Natural killer cell (primary cell): ENCODE measurements around the gene VEGFB. TPM values are rescaled to one million over a fixed set of nuclear protein-coding genes. Genes with fewer than 3 reads are reported as not detected.

ENCODE experiments used
- ATAC-seq, 3 donors: fragments of 150-1000 bp in 2 of 3; fragments of 200-7000 bp in 1 of 3; cut with Tn5 transposase; 1 replicate in 1 of 3; 2 replicates in 2 of 3; pipeline ENCODE4 v1.10.0; 2021; ENCODE audit warnings: mild to moderate bottlenecking in 2 of 3, moderate library complexity in 2 of 3
- DNase-seq, 2 donors: peaks; one replicate each; pipeline versions ENCODE4 v3.0.0 to v3.0.0-alpha.2; 2013 to 2021; ENCODE audit warnings: mixed read lengths in 1 of 2
- H3K27ac ChIP-seq: one replicate; pipeline ENCODE4 v1.5.1; 2013; ENCODE audit warnings: mild to moderate bottlenecking, low read length
- H3K27me3 ChIP-seq: one replicate; pipeline ENCODE4 v1.6.1; 2013; ENCODE audit warnings: low read length; ENCODE audit not compliant: control insufficient read depth, insufficient read depth
- H3K36me3 ChIP-seq: one replicate; pipeline ENCODE4 v1.6.1; 2013; ENCODE audit warnings: low read length; ENCODE audit not compliant: control insufficient read depth, insufficient read depth
- H3K4me1 ChIP-seq: one replicate; pipeline ENCODE4 v1.6.1; 2013; ENCODE audit warnings: low read length; ENCODE audit not compliant: control insufficient read depth, insufficient read depth
- H3K4me3 ChIP-seq: one replicate; pipeline ENCODE4 v1.5.1; 2013; ENCODE audit warnings: low read length
- H3K9me3 ChIP-seq: one replicate; pipeline ENCODE4 v1.6.1; 2013; ENCODE audit warnings: low read length; ENCODE audit not compliant: control insufficient read depth, insufficient read depth
- H3K27ac Mint-ChIP-seq, 2 donors: one replicate each; pipeline ENCODE4 v1.8.0; 2022; ENCODE audit warnings: mild to moderate bottlenecking in 2 of 2, mixed read lengths in 2 of 2, moderate library complexity in 1 of 2
- H3K27me3 Mint-ChIP-seq, 2 donors: one replicate each; pipeline ENCODE4 v1.8.0; 2022; ENCODE audit warnings: low read depth in 2 of 2, mixed read lengths in 2 of 2
- H3K36me3 Mint-ChIP-seq: one replicate; pipeline ENCODE4 v1.8.0; 2022; ENCODE audit warnings: mixed read lengths
- H3K4me1 Mint-ChIP-seq, 2 donors: one replicate each; pipeline ENCODE4 v1.8.0; 2022; ENCODE audit warnings: mixed read lengths in 2 of 2
- H3K4me3 Mint-ChIP-seq: one replicate; pipeline ENCODE4 v1.8.0; 2022; ENCODE audit warnings: mild to moderate bottlenecking, moderate library complexity, mixed read lengths
- H3K9me3 Mint-ChIP-seq, 2 donors: one replicate each; pipeline ENCODE4 v1.8.0; 2022; ENCODE audit warnings: mixed read lengths in 2 of 2
- WGBS: methylation state at CpG from one replicate; pipeline ENCODE4 v1.1.7; 2013; ENCODE audit warnings: missing lambda C conversion rate; ENCODE audit not compliant: insufficient coverage; 5-methylcytosine and 5-hydroxymethylcytosine counted together
- intact Hi-C: fragments of 100-400 bp; cut with micrococcal nuclease; formaldehyde crosslinking; loops from one replicate; pipeline ENCODE4 v1.14.2; 2022
- total RNA-seq, 4 donors: library from RNA; stranded (reverse); fragments of 120-200 nt in 1 of 4; gene quantifications; one replicate each; pipeline versions ENCODE4 v1.2.3 to v1.2.4, GENCODE V29; 2013 to 2022
- TF ChIP-seq, protein P1 (sequence below): fragments of 200-600 bp; IDR thresholded peaks from one replicate; pipeline ENCODE4 v1.8.0; 2022; ENCODE audit warnings: antibody characterized with exemption

VEGFB gene
- total RNA-seq, 3 donors from 2014 or later (not counting 1 experiment from before 2014, with no cell fraction given): 30.7 to 38.7 (median 37.3) TPM

GRCh38 chr11:64284048-64284961, 49.9 kb downstream of the VEGFB start, which contains the start of gene BAD:
TSS of gene BAD (minus strand) at chr11:64284665. CDS start at chr11:64284368, 297 bp downstream.
- Histone ChIP-seq H3K4me1 (peaks cover 22% of the 10 kb centered on the region), H3K9me3 (no peaks in the 10 kb centered on the region), H3K27me3 (no peaks in the 10 kb centered on the region), H3K4me3 (peak within 1 kb of the TSS; percentile 87), H3K27ac (peak within 1 kb of the TSS; percentile 99), H3K36me3 (no peaks in the 10 kb centered on the region)
- Mint-ChIP-seq H3K27me3 (no peaks in the 10 kb centered on the region), H3K36me3 (no peaks in the 10 kb centered on the region), H3K4me3 (peak within 1 kb of the TSS; percentile 93), H3K4me1 (peaks cover 12 to 16% of the 10 kb centered on the region in 2 donors), H3K9me3 (no peaks in the 10 kb centered on the region), H3K27ac (peak within 1 kb of the TSS; percentile 94 to 96)
- TF ChIP-seq, protein P1, sequence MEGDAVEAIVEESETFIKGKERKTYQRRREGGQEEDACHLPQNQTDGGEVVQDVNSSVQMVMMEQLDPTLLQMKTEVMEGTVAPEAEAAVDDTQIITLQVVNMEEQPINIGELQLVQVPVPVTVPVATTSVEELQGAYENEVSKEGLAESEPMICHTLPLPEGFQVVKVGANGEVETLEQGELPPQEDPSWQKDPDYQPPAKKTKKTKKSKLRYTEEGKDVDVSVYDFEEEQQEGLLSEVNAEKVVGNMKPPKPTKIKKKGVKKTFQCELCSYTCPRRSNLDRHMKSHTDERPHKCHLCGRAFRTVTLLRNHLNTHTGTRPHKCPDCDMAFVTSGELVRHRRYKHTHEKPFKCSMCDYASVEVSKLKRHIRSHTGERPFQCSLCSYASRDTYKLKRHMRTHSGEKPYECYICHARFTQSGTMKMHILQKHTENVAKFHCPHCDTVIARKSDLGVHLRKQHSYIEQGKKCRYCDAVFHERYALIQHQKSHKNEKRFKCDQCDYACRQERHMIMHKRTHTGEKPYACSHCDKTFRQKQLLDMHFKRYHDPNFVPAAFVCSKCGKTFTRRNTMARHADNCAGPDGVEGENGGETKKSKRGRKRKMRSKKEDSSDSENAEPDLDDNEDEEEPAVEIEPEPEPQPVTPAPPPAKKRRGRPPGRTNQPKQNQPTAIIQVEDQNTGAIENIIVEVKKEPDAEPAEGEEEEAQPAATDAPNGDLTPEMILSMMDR: no peak
- WGBS: 4% methylated on average over 43 of the region's 44 CpGs
- intact Hi-C loops: loop anchor here (1.0 kb wide), 1 partner anchor 77 kb away; no protein-coding TSS in a partner anchor
- peak; percentile 84 to 94 for DNase-seq
- ATAC-seq: peak; percentile 76 to 90 (median 78)

DNA sequence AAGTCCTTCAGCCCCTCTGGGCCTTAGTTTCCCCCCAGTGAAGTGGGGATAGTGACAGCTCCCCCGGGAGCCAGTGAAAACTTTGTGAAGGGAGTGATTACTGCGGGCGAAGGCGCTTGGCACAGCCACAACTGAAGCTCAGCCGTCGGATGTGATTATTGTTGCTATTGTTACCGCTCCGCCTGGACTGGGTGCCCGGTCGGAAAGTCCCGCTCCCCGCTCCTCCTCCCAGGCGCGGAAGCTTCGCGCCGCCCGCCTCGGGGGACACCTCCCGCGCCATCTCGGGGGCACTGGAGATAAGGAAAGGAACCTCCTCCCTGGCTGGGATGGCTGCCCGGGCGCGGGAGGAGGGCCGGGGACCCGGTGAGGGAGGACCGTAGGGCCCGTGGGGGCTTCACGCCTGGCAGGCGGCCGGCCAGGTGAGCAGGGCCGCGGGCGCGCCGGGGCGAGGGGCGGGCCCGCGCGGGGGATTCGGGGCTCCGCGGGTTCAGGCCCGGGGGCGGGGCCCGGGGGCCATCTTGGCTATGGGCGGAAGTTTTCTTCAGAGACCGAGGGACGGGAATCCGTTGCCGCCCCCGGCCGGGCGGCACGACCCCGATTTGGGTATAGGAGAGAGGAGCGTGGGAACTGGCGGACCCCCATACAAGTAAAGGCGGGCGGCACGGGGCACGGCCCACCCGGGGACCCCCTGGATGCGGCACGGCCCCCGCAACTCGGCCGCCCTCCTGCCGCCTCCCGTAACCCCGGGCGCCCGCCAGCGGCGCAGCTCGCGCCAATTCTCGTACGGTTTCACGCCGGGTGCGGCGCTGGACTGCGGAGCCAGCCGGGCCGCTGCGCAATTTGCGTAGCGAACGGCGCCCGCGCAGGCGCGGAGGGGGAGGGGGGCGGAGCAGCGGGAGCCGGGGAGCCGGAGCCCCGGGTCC, 50.8 kb downstream of the VEGFB start, which contains the start of gene GPR137:
GPR137 (plus strand) TSS at position 887 of the 923 bp plus-strand sequence. CDS start 677 bp downstream, outside the sequence.
- WGBS: under 1% methylated on average over 102 of the region's 102 CpGs
- no peaks in the 10 kb centered on the region for H3K36me3 Mint-ChIP-seq
- H3K4me3 Mint-ChIP-seq: peak within 1 kb of the TSS; percentile 93
- H3K27ac ChIP-seq: peak within 1 kb of the TSS; percentile 99
- H3K27me3 Mint-ChIP-seq: peaks cover 0 to under 1% of the 10 kb centered on the region in 2 donors
- TF ChIP-seq, protein P1: no peak
- ATAC-seq: peak; percentile 71 to 86 (median 76)
- no peaks in the 10 kb centered on the region for H3K9me3 ChIP-seq
- H3K4me3 ChIP-seq: peak within 1 kb of the TSS; percentile 87
- no peaks in the 10 kb centered on the region for H3K36me3 ChIP-seq
- H3K4me1 Mint-ChIP-seq: peaks cover 12 to 16% of the 10 kb centered on the region in 2 donors
- H3K27me3 ChIP-seq: peaks cover 2% of the 10 kb centered on the region
- H3K27ac Mint-ChIP-seq: peak within 1 kb of the TSS; percentile 94 to 96
- H3K4me1 ChIP-seq: peaks cover 22% of the 10 kb centered on the region
- H3K9me3 Mint-ChIP-seq: no peaks in the 10 kb centered on the region
- intact Hi-C loops: loop anchor here (1.0 kb wide), 4 partner anchors 15 to 78 kb away; partner anchors contain the start of gene FKBP2
- peak; percentile 95 to 97 for DNase-seq

GRCh38 chr11:64285885-64286800, 51.8 kb downstream of the VEGFB start:
- Histone ChIP-seq H3K36me3 (no peaks in the 10 kb centered on the region), H3K4me1 (peaks cover 25% of the 10 kb centered on the region), H3K4me3 (peak overlapping the region; percentile 41), H3K9me3 (no peaks in the 10 kb centered on the region), H3K27ac (peak overlapping the region; percentile 77), H3K27me3 (peaks cover 10% of the 10 kb centered on the region)
- ATAC-seq (no peak), DNase-seq (peak in 1 of 2 donors; percentile 57)
- TF ChIP-seq, protein P1: no peak
- Mint-ChIP-seq H3K4me1 (peaks cover 17 to 23% of the 10 kb centered on the region in 2 donors), H3K4me3 (peak overlapping the region; percentile 83), H3K27ac (peak overlapping the region; percentile 85 to 96), H3K9me3 (no peaks in the 10 kb centered on the region), H3K36me3 (no peaks in the 10 kb centered on the region), H3K27me3 (peaks cover 7 to 9% of the 10 kb centered on the region in 2 donors)
- intact Hi-C loops: loop anchor here (1.0 kb wide), 3 partner anchors 16 to 45 kb away; partner anchors contain the start of gene FKBP2
- 42% methylated on average over 31 of the region's 40 CpGs for WGBS
